Measurements from ENCODE around the gene SPARC. TPM values are rescaled to one million over a fixed set of nuclear protein-coding genes. Genes with fewer than 3 reads are reported as not detected.
"Not testable (repeated sequence)": the region's sequence is repeated elsewhere in the genome, so short reads cannot be mapped to it uniquely, and the experiment has no call there.

Gene SPARC, protein sequence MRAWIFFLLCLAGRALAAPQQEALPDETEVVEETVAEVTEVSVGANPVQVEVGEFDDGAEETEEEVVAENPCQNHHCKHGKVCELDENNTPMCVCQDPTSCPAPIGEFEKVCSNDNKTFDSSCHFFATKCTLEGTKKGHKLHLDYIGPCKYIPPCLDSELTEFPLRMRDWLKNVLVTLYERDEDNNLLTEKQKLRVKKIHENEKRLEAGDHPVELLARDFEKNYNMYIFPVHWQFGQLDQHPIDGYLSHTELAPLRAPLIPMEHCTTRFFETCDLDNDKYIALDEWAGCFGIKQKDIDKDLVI
- 665 TPM for polyA plus RNA-seq (2013, experiment 1 of 4)
- 611 TPM for polyA plus RNA-seq (2013, experiment 2 of 4)
- 459 TPM for polyA plus RNA-seq (2013, experiment 3 of 4)
- polyA plus RNA-seq (2013, experiment 4 of 4) = 544 TPM

GRCh38 chr5:151686674-151687407 is at the start of gene SPARC:
Gene SPARC (minus strand): TSS chr5:151686915. CDS start chr5:151676188, 10,727 bp downstream.
- WGBS, 2 experiments = 2% methylated on average over 22 of the region's 22 CpGs
- H3K27ac ChIP-seq (ENCODE audit: insufficient read depth, low read depth, low read length, poor library complexity, severe bottlenecking) = peak within 1 kb of the TSS; percentile 76
- H3K4me1 ChIP-seq (ENCODE audit: control insufficient read depth, insufficient read depth, low read length) = peaks cover 31% of the 10 kb centered on the region
- H3K27me3 ChIP-seq (ENCODE audit: control insufficient read depth, insufficient read depth, low read length, poor library complexity, severe bottlenecking) = no peaks in the 10 kb centered on the region
- no peaks in the 10 kb centered on the region for H3K36me3 ChIP-seq (ENCODE audit: control insufficient read depth, insufficient read depth, low read length)
- no peaks in the 10 kb centered on the region for H3K9me3 ChIP-seq (ENCODE audit: control insufficient read depth, low read length)
- peak within 1 kb of the TSS; percentile 63 for H3K4me3 ChIP-seq (ENCODE audit: insufficient read depth, low read depth, low read length)

- Histone ChIP-seq H3K36me3 (ENCODE audit: control insufficient read depth, insufficient read depth, low read length) (no peaks in the 10 kb centered on the region), H3K9me3 (ENCODE audit: control insufficient read depth, low read length) (no peaks in the 10 kb centered on the region), H3K4me3 (ENCODE audit: insufficient read depth, low read depth, low read length) (no peak overlapping the region), H3K27ac (ENCODE audit: insufficient read depth, low read depth, low read length, poor library complexity, severe bottlenecking) (no peak overlapping the region), H3K27me3 (ENCODE audit: control insufficient read depth, insufficient read depth, low read length, poor library complexity, severe bottlenecking) (no peaks in the 10 kb centered on the region), H3K4me1 (ENCODE audit: control insufficient read depth, insufficient read depth, low read length) (peaks cover 9% of the 10 kb centered on the region)
- WGBS, 2 experiments = 91% methylated on average over 1 of the region's 1 CpG; no CpG with 5 or more reads in 1 of the 2 experiments
Observed at GRCh38 chr5:151735646-151736045, 48.9 kb upstream of the SPARC start.

DNA sequence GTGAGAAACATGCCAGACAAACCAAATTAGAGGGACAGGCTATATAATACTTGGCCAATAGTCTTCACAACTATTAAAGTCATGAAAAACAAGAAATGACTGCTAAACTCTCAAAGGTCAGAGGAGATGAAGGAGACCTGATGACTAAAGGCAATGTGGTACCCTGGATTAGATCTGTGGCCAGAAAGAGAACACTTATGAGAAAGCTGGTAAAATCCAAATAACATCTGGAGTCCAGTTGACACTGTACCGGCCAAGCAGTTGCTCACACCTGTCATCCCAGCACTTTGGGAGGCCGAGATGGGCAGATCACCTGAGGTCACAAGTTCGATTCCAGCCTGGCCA is 47.3 kb upstream of the SPARC start:
- 91 to 92% methylated on average over 3 of the region's 3 CpGs for WGBS, 2 experiments
- no peak overlapping the region for H3K4me3 ChIP-seq (ENCODE audit: insufficient read depth, low read depth, low read length)
- no peaks in the 10 kb centered on the region for H3K4me1 ChIP-seq (ENCODE audit: control insufficient read depth, insufficient read depth, low read length)
- no peaks in the 10 kb centered on the region for H3K27me3 ChIP-seq (ENCODE audit: control insufficient read depth, insufficient read depth, low read length, poor library complexity, severe bottlenecking)
- no peaks in the 10 kb centered on the region for H3K9me3 ChIP-seq (ENCODE audit: control insufficient read depth, low read length)
- no peaks in the 10 kb centered on the region for H3K36me3 ChIP-seq (ENCODE audit: control insufficient read depth, insufficient read depth, low read length)
- H3K27ac ChIP-seq (ENCODE audit: insufficient read depth, low read depth, low read length, poor library complexity, severe bottlenecking) = no peak overlapping the region

DNA sequence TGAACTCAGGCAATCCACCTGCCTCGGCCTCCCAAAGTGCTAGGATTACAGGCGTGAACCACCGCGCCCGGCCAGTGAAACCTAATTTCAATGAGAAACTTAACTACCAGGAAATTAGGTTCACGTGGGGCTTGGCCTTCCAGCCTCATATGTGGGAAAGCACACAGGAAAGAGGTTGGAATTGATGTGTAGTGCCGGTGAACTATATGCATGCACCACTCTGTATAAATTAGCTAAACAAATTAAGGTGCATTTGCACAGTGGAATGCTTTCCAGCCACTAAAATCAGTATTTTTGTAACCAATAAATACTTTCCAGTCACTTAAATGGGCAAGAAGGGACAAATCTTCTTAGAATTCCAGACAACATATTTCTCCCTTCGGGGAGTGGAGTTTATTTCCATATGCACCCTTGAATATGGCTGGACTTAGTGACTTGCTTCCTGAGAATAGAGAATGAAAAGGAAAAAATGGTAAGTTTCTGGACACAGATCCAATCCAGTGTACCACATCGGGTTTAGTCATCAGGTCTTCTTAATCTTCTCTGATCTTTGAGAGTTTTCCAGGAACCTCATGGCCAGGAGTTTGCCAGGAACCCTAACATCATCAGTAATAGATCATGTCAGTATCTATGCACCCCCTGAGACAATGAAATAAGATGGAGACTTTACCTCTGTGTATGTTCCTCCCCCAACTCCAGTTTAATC is 46.8 kb upstream of the SPARC start:
- Histone ChIP-seq H3K27ac (ENCODE audit: insufficient read depth, low read depth, low read length, poor library complexity, severe bottlenecking) (no peak overlapping the region), H3K36me3 (ENCODE audit: control insufficient read depth, insufficient read depth, low read length) (no peaks in the 10 kb centered on the region), H3K27me3 (ENCODE audit: control insufficient read depth, insufficient read depth, low read length, poor library complexity, severe bottlenecking) (no peaks in the 10 kb centered on the region), H3K4me1 (ENCODE audit: control insufficient read depth, insufficient read depth, low read length) (no peaks in the 10 kb centered on the region), H3K4me3 (ENCODE audit: insufficient read depth, low read depth, low read length) (no peak overlapping the region), H3K9me3 (ENCODE audit: control insufficient read depth, low read length) (no peaks in the 10 kb centered on the region)
- 92 to 93% methylated on average over 9 of the region's 9 CpGs for WGBS, 2 experiments

GRCh38 chr5:151730381-151730780 is 43.7 kb upstream of the SPARC start:
- H3K27me3 ChIP-seq (ENCODE audit: control insufficient read depth, insufficient read depth, low read length, poor library complexity, severe bottlenecking) = no peaks in the 10 kb centered on the region
- no peaks in the 10 kb centered on the region for H3K4me1 ChIP-seq (ENCODE audit: control insufficient read depth, insufficient read depth, low read length)
- no peak overlapping the region for H3K27ac ChIP-seq (ENCODE audit: insufficient read depth, low read depth, low read length, poor library complexity, severe bottlenecking)
- no peak overlapping the region for H3K4me3 ChIP-seq (ENCODE audit: insufficient read depth, low read depth, low read length)
- WGBS, 2 experiments = 94 to 96% methylated on average over 6 to 7 of the region's 7 CpGs
- H3K36me3 ChIP-seq (ENCODE audit: control insufficient read depth, insufficient read depth, low read length) = no peaks in the 10 kb centered on the region
- H3K9me3 ChIP-seq (ENCODE audit: control insufficient read depth, low read length) = no peaks in the 10 kb centered on the region

GRCh38 chr5:151729597-151729996 is 42.9 kb upstream of the SPARC start:
- not testable (repeated sequence) for H3K36me3 ChIP-seq (ENCODE audit: control insufficient read depth, insufficient read depth, low read length); H3K27me3 ChIP-seq (ENCODE audit: control insufficient read depth, insufficient read depth, low read length, poor library complexity, severe bottlenecking); H3K27ac ChIP-seq (ENCODE audit: insufficient read depth, low read depth, low read length, poor library complexity, severe bottlenecking); H3K9me3 ChIP-seq (ENCODE audit: control insufficient read depth, low read length); H3K4me1 ChIP-seq (ENCODE audit: control insufficient read depth, insufficient read depth, low read length); H3K4me3 ChIP-seq (ENCODE audit: insufficient read depth, low read depth, low read length)
- 86 to 87% methylated on average over 5 of the region's 5 CpGs for WGBS, 2 experiments

GRCh38 chr5:151724360-151724759 is 37.6 kb upstream of the SPARC start:
- Histone ChIP-seq H3K4me1 (ENCODE audit: control insufficient read depth, insufficient read depth, low read length) (peaks cover 4% of the 10 kb centered on the region), H3K27ac (ENCODE audit: insufficient read depth, low read depth, low read length, poor library complexity, severe bottlenecking) (no peak overlapping the region), H3K36me3 (ENCODE audit: control insufficient read depth, insufficient read depth, low read length) (no peaks in the 10 kb centered on the region), H3K9me3 (ENCODE audit: control insufficient read depth, low read length) (no peaks in the 10 kb centered on the region), H3K4me3 (ENCODE audit: insufficient read depth, low read depth, low read length) (no peak overlapping the region), H3K27me3 (ENCODE audit: control insufficient read depth, insufficient read depth, low read length, poor library complexity, severe bottlenecking) (no peaks in the 10 kb centered on the region)
- 86 to 91% methylated on average over 2 of the region's 2 CpGs for WGBS, 2 experiments

GRCh38 chr5:151722546-151722945 is 35.8 kb upstream of the SPARC start:
- Histone ChIP-seq H3K9me3 (ENCODE audit: control insufficient read depth, low read length) (no peaks in the 10 kb centered on the region), H3K27me3 (ENCODE audit: control insufficient read depth, insufficient read depth, low read length, poor library complexity, severe bottlenecking) (no peaks in the 10 kb centered on the region), H3K36me3 (ENCODE audit: control insufficient read depth, insufficient read depth, low read length) (no peaks in the 10 kb centered on the region), H3K27ac (ENCODE audit: insufficient read depth, low read depth, low read length, poor library complexity, severe bottlenecking) (no peak overlapping the region), H3K4me1 (ENCODE audit: control insufficient read depth, insufficient read depth, low read length) (peaks cover 4% of the 10 kb centered on the region), H3K4me3 (ENCODE audit: insufficient read depth, low read depth, low read length) (no peak overlapping the region)

DNA sequence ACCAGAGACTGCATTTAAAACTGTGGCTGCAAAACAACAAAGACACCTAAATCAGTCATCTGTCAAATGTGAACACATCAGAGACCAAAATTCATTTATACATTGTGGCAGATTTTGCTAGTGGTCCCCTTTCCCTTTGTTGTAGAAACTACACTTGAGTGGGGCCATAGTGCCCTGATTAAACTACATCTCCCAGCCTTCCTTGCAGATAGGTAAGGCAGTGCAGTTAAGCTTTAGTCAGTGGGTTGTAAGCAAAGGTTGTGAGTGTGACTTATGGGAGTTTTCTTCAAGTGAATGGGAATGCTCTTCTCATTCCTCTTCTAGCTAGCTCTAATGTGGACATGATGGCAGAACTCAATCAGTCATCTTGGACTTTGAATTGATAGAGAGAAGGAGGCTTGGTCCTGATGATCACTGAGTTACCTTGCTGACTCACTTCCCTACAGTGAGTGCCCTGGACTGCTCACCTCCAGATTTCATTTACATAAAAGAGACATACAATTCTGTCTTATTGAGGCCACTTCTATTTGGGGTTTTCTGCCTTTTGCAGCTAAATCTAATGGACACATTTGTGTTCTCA is 35.2 kb upstream of the SPARC start:
- no peaks in the 10 kb centered on the region for H3K36me3 ChIP-seq (ENCODE audit: control insufficient read depth, insufficient read depth, low read length)
- H3K4me3 ChIP-seq (ENCODE audit: insufficient read depth, low read depth, low read length) = no peak overlapping the region
- H3K4me1 ChIP-seq (ENCODE audit: control insufficient read depth, insufficient read depth, low read length) = peaks cover 4% of the 10 kb centered on the region
- H3K27ac ChIP-seq (ENCODE audit: insufficient read depth, low read depth, low read length, poor library complexity, severe bottlenecking) = no peak overlapping the region
- no peaks in the 10 kb centered on the region for H3K27me3 ChIP-seq (ENCODE audit: control insufficient read depth, insufficient read depth, low read length, poor library complexity, severe bottlenecking)
- no peaks in the 10 kb centered on the region for H3K9me3 ChIP-seq (ENCODE audit: control insufficient read depth, low read length)
